Fibroblast of pulmonary artery (primary cell): ENCODE results near the gene ARHGAP45.
A peak's percentile ranks its signal among the peaks of the same experiment; 100 is the strongest.

Experiments
- DNase-seq: peaks from one replicate; pipeline ENCODE4 v3.0.0-alpha.2; 2010; ENCODE audit warnings: low read depth
- H3K4me3 ChIP-seq: replicated peaks from 2 replicates; pipeline ENCODE4 v1.5.1; 2011; ENCODE audit warnings: low read depth, mild to moderate bottlenecking, control low read depth, low read length, moderate library complexity
- CTCF ChIP-seq: IDR thresholded peaks from 2 replicates; pipeline ENCODE4 v1.5.1; 2011; ENCODE audit warnings: mild to moderate bottlenecking, control low read depth, low read length, inconsistent platforms; ENCODE audit errors: missing control alignments

Gene ARHGAP45

GRCh38 chr19:1060689-1061088 is 6.3 kb upstream of the ARHGAP45 start:
- no peak for TF ChIP-seq CTCF
- no peak for DNase-seq
- no peak overlapping the region for H3K4me3 ChIP-seq

GRCh38 chr19:1061987-1062386 is 5.0 kb upstream of the ARHGAP45 start:
- no peak overlapping the region for H3K4me3 ChIP-seq
- no peak for DNase-seq
- no peak for TF ChIP-seq CTCF

GRCh38 chr19:1062387-1063029 is 4.5 kb upstream of the ARHGAP45 start:
- no peak for TF ChIP-seq CTCF
- DNase-seq = no peak
- no peak overlapping the region for H3K4me3 ChIP-seq

- no peak for TF ChIP-seq CTCF
- no peak for DNase-seq
- H3K4me3 ChIP-seq = no peak overlapping the region
Observed at GRCh38 chr19:1063030-1063908, 3.7 kb upstream of the ARHGAP45 start.

- DNase-seq = no peak
- no peak overlapping the region for H3K4me3 ChIP-seq
- TF ChIP-seq CTCF = no peak
Observed at GRCh38 chr19:1063909-1064660, 2.9 kb upstream of the ARHGAP45 start.

GRCh38 chr19:1064661-1065605 is 2.0 kb upstream of the ARHGAP45 start:
- peak; percentile 52 for TF ChIP-seq CTCF
- H3K4me3 ChIP-seq = no peak overlapping the region
- peak; percentile 72 for DNase-seq
